ENCODE data around the gene SPINT3. TPM values are rescaled to one million over a fixed set of nuclear protein-coding genes. Genes with fewer than 3 reads are reported as not detected.

The SPINT3 gene
- total RNA-seq, 4 donors from 2014 or later = not detected

- WGBS, 2 donors = 100% methylated on average over 1 of the region's 1 CpG; no CpG with 5 or more reads in 1 of the 2 donors
- DNase-seq = no peak
- Histone ChIP-seq H3K9me3 (no peaks in the 10 kb centered on the region), H3K36me3 (no peaks in the 10 kb centered on the region), H3K27me3 (peaks cover 0 to 76% (median 0%) of the 10 kb centered on the region in 4 donors), H3K27ac (no peak overlapping the region), H3K4me3 (no peak overlapping the region), H3K4me1 (no peaks in the 10 kb centered on the region)
- intact Hi-C loops (cut with DNase I) = no loop called here
- no peak for TF ChIP-seq POLR2A (IDR thresholded peaks at IDR 0.05)
- no peak for TF ChIP-seq CTCF (IDR thresholded peaks at IDR 0.05)
Observed at GRCh38 chr20:45495501-45495941, 19.9 kb downstream of the SPINT3 start.

- intact Hi-C loops (cut with DNase I) = no loop called here
- TF ChIP-seq POLR2A (IDR thresholded peaks at IDR 0.05) (no peak), CTCF (IDR thresholded peaks at IDR 0.05) (no peak)
- Histone ChIP-seq H3K27me3 (peaks cover 0 to 76% (median 0%) of the 10 kb centered on the region in 4 donors), H3K9me3 (no peaks in the 10 kb centered on the region), H3K4me3 (no peak overlapping the region), H3K27ac (no peak overlapping the region), H3K36me3 (no peaks in the 10 kb centered on the region), H3K4me1 (no peaks in the 10 kb centered on the region)
- DNase-seq = no peak
- WGBS, 2 donors = 33 to 38% methylated on average over 1 of the region's 1 CpG
Observed at GRCh38 chr20:45489083-45489531, 26.3 kb downstream of the SPINT3 start.

- intact Hi-C loops (cut with DNase I) = no loop called here
- no peak for DNase-seq
Observed at GRCh38 chr20:45487231-45487635, 28.2 kb downstream of the SPINT3 start.

GRCh38 chr20:45485388-45485787 lies 30.0 kb downstream of the SPINT3 start:
- no peak for TF ChIP-seq POLR2A (IDR thresholded peaks at IDR 0.05)
- TF ChIP-seq CTCF (IDR thresholded peaks at IDR 0.05) = no peak
- no peak overlapping the region for H3K27ac ChIP-seq
- WGBS, 2 donors = 74 to 87% methylated on average over 4 of the region's 4 CpGs

More at GRCh38 chr20:45487231-45487635, 28.2 kb downstream of the SPINT3 start:
- WGBS, 2 donors = 12 to 38% methylated on average over 6 to 9 of the region's 20 CpGs
- TF ChIP-seq POLR2A (IDR thresholded peaks at IDR 0.05) = no peak
- TF ChIP-seq CTCF (IDR thresholded peaks at IDR 0.05) = peak in 1 of 6 experiments; percentile 8
- no peak overlapping the region for H3K27ac ChIP-seq
- H3K9me3 ChIP-seq = no peaks in the 10 kb centered on the region
- H3K4me3 ChIP-seq = no peak overlapping the region
- H3K27me3 ChIP-seq = peaks cover 0 to 72% (median 0%) of the 10 kb centered on the region in 4 donors
- no peaks in the 10 kb centered on the region for H3K4me1 ChIP-seq
- no peaks in the 10 kb centered on the region for H3K36me3 ChIP-seq

GRCh38 chr20:45484676-45485075 lies 30.7 kb downstream of the SPINT3 start:
- Histone ChIP-seq H3K4me1 (no peaks in the 10 kb centered on the region), H3K9me3 (no peaks in the 10 kb centered on the region), H3K27ac (no peak overlapping the region), H3K36me3 (no peaks in the 10 kb centered on the region), H3K27me3 (peaks cover 0 to 77% (median 0%) of the 10 kb centered on the region in 4 donors), H3K4me3 (no peak overlapping the region)
- WGBS, 2 donors = 41 to 46% methylated on average over 5 to 6 of the region's 6 CpGs
- intact Hi-C loops (cut with DNase I) = no loop called here
- DNase-seq = no peak
- no peak for TF ChIP-seq CTCF (IDR thresholded peaks at IDR 0.05)
- TF ChIP-seq POLR2A (IDR thresholded peaks at IDR 0.05) = no peak

More at GRCh38 chr20:45485388-45485787, 30.0 kb downstream of the SPINT3 start:
- Histone ChIP-seq H3K4me1 (no peaks in the 10 kb centered on the region), H3K9me3 (no peaks in the 10 kb centered on the region), H3K4me3 (no peak overlapping the region), H3K36me3 (no peaks in the 10 kb centered on the region), H3K27me3 (peaks cover 0 to 77% (median 0%) of the 10 kb centered on the region in 4 donors)
- intact Hi-C loops (cut with DNase I) = no loop called here
- DNase-seq = no peak
